Activated B cell treated with CpG ODN at 0.5 μM for 24 hours (primary cell): Measurements from ENCODE around the gene GFRA1. TPM values are rescaled to one million over a fixed set of nuclear protein-coding genes. Genes with fewer than 3 reads are reported as not detected.

Experiments
- ATAC-seq: fragments of 200-7000 bp; cut with Tn5 transposase; one replicate; pipeline ENCODE4 v1.10.0; 2021; ENCODE audit warnings: low read depth, mild to moderate bottlenecking, moderate library complexity
- CTCF ChIA-PET: fragments of 350-600 bp; sonication (Branson Sonifier 250); formaldehyde crosslinking; loops from one replicate; lab custom pipeline; 2021; ENCODE audit warnings: antibody characterized with exemption; lab: Charles Lee
- POLR2A ChIA-PET: fragments of 350-600 bp; sonication (Branson Sonifier 250); formaldehyde crosslinking; loops from one replicate; lab custom pipeline; 2021; ENCODE audit warnings: antibody characterized with exemption; lab: Charles Lee
- DNase-seq: peaks from one replicate; pipeline ENCODE4 v3.0.0; 2022
- H3K27ac Mint-ChIP-seq: one replicate; pipeline ENCODE4 v1.8.0; 2020; ENCODE audit warnings: mixed read lengths
- H3K27me3 Mint-ChIP-seq: one replicate; pipeline ENCODE4 v1.8.0; 2021; ENCODE audit warnings: mixed read lengths
- H3K36me3 Mint-ChIP-seq: one replicate; pipeline ENCODE4 v1.8.0; 2021; ENCODE audit warnings: low read depth, mixed read lengths
- H3K4me1 Mint-ChIP-seq: one replicate; pipeline ENCODE4 v1.8.0; 2021; ENCODE audit warnings: mixed read lengths
- H3K4me3 Mint-ChIP-seq: one replicate; pipeline ENCODE4 v1.8.0; 2020; ENCODE audit warnings: mild to moderate bottlenecking, mixed read lengths
- H3K9me3 Mint-ChIP-seq: one replicate; pipeline ENCODE4 v1.8.0; 2020; ENCODE audit warnings: mixed read lengths
- intact Hi-C: fragments of 100-400 bp; cut with micrococcal nuclease; formaldehyde crosslinking; loops from one replicate; pipeline ENCODE4 v1.15.1; 2024
- total RNA-seq: library from RNA; stranded (reverse); gene quantifications from 2 replicates; pipeline ENCODE4 v1.2.3, GENCODE V29; 2022
- TF ChIP-seq, protein P1 (sequence below): fragments of 200-600 bp; IDR thresholded peaks from one replicate; pipeline ENCODE4 v1.8.0; 2022; ENCODE audit warnings: antibody characterized with exemption, mild to moderate bottlenecking

The GFRA1 gene
- total RNA-seq, 1 donor from 2014 or later, result not detected

DNA sequence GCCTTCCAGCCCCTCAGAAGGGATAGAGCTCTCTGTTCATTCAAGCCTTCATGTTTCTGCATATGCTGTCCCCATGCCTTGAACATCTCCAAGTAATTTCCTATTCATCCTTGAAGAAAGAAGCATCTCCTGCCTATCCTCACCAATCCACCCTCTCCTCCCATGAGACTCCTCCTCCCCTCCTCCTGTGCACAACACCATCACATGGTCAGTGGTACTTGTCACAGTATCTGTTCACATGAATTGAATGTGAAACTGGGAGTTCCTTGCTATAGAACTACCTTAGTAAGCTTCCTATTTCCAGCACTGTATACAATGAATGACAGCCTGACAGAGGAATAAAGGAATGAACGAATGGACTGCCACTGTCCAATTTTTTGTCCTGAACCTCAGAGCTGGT lies 115.5 kb downstream of the GFRA1 start:
- Mint-ChIP-seq H3K9me3 (peaks cover 2% of the 10 kb centered on the region), H3K27me3 (no peaks in the 10 kb centered on the region), H3K27ac (no peak overlapping the region), H3K4me3 (no peak overlapping the region), H3K36me3 (no peaks in the 10 kb centered on the region), H3K4me1 (no peaks in the 10 kb centered on the region)
- POLR2A ChIA-PET, result no interaction called here
- intact Hi-C loops, result no loop called here
- DNase-seq, result no peak
- CTCF ChIA-PET, result no interaction called here
- TF ChIP-seq, protein P1, sequence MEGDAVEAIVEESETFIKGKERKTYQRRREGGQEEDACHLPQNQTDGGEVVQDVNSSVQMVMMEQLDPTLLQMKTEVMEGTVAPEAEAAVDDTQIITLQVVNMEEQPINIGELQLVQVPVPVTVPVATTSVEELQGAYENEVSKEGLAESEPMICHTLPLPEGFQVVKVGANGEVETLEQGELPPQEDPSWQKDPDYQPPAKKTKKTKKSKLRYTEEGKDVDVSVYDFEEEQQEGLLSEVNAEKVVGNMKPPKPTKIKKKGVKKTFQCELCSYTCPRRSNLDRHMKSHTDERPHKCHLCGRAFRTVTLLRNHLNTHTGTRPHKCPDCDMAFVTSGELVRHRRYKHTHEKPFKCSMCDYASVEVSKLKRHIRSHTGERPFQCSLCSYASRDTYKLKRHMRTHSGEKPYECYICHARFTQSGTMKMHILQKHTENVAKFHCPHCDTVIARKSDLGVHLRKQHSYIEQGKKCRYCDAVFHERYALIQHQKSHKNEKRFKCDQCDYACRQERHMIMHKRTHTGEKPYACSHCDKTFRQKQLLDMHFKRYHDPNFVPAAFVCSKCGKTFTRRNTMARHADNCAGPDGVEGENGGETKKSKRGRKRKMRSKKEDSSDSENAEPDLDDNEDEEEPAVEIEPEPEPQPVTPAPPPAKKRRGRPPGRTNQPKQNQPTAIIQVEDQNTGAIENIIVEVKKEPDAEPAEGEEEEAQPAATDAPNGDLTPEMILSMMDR, result no peak
- no peak for ATAC-seq

DNA sequence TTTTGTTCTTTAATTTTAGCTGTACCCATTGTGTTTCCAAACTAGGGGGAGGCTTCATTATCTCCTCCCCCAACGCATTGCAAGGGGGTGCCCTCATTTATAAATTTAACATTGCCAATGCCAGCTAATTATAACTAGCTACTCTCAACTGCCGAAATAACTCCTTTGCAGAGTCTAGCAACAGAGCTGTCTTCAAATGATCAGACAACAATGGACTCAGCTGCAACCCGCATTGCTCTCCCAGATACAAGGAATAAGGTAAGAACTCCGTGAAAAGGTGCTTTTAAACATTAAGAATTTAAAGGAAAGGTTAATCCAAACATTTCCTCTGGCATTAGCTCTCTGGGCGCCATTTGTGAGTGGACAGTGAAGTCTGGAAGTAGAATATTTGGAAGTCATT lies 116.2 kb downstream of the GFRA1 start:
- no peak overlapping the region for H3K27ac Mint-ChIP-seq
- TF ChIP-seq, protein P1, result no peak
- DNase-seq (no peak), ATAC-seq (no peak)
- H3K9me3 Mint-ChIP-seq, result no peaks in the 10 kb centered on the region
- ChIA-PET CTCF (no interaction called here), POLR2A (no interaction called here)
- no peaks in the 10 kb centered on the region for H3K4me1 Mint-ChIP-seq
- intact Hi-C loops, result no loop called here
- no peaks in the 10 kb centered on the region for H3K27me3 Mint-ChIP-seq
- H3K36me3 Mint-ChIP-seq, result no peaks in the 10 kb centered on the region
- H3K4me3 Mint-ChIP-seq, result no peak overlapping the region

DNA sequence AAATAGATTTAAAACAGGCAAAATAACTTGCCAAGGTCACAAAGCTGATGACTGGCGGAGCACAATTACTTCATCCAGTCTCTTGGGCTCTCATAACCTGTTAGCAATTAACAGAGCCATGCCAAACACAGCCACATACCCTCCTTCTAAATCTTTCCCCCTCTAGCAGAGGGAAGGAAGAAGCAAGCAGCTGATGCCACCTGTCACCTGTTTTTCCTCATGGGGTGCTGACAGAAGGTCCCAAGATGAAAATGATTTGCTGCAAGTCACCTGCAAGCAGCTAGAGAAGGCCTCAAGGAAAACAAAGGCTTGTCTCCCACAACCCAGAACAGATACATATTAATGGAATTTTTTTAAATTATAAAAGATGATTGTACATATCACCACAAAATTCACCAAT lies 117.8 kb downstream of the GFRA1 start:
- Mint-ChIP-seq H3K36me3 (no peaks in the 10 kb centered on the region), H3K4me3 (no peak overlapping the region), H3K27me3 (no peaks in the 10 kb centered on the region), H3K27ac (no peak overlapping the region), H3K9me3 (no peaks in the 10 kb centered on the region), H3K4me1 (no peaks in the 10 kb centered on the region)
- ChIA-PET CTCF (no interaction called here), POLR2A (no interaction called here)
- TF ChIP-seq, protein P1, result no peak
- no peak for DNase-seq
- intact Hi-C loops, result no loop called here
- no peak for ATAC-seq

DNA sequence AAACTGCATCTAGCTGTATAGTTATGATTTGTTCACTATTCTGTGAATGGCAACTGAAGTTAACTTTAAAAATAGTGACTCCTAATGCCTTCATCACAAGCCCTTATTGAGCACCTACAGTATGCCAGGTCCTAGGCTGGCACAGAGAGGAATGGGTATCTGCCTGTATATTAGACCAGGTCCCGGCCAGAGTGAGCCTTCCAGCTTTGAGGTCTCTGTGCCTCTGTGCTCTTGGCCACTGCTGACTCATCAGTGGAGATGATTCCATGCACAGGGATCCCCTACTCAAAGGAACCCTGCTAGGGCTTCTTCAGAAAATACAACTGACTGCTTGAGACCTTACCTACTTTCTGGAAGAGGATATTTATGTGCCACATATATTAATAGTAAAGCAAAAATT lies 118.4 kb downstream of the GFRA1 start:
- Mint-ChIP-seq H3K36me3 (no peaks in the 10 kb centered on the region), H3K4me3 (no peak overlapping the region), H3K4me1 (no peaks in the 10 kb centered on the region), H3K27me3 (no peaks in the 10 kb centered on the region), H3K9me3 (no peaks in the 10 kb centered on the region), H3K27ac (no peak overlapping the region)
- CTCF ChIA-PET, result no interaction called here
- DNase-seq, result no peak
- TF ChIP-seq, protein P1, result no peak
- intact Hi-C loops, result no loop called here
- POLR2A ChIA-PET, result no interaction called here
- no peak for ATAC-seq

DNA sequence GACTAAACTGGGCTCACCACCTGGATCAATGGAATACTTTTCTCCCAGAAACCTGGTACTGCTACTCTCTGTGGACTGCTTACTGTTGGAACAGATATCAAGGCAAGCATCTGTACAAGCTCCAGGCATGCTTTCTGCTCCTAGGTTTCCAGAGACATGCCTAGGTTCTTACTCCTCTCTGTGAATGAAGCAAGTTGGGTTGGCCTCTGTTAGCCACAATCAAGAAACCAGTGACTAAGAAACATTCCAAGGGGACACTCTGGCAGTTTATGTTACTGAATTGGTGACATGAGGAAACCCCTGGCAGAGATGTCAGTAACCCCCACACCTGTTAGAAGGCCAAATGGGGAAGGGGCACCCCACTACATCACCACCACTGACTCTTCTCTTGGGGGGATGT lies 121.9 kb downstream of the GFRA1 start:
- CTCF ChIA-PET, result no interaction called here
- H3K27me3 Mint-ChIP-seq, result no peaks in the 10 kb centered on the region
- no peak for DNase-seq
- no peak overlapping the region for H3K27ac Mint-ChIP-seq
- no peak overlapping the region for H3K4me3 Mint-ChIP-seq
- ATAC-seq, result no peak
- H3K9me3 Mint-ChIP-seq, result no peaks in the 10 kb centered on the region
- H3K4me1 Mint-ChIP-seq, result no peaks in the 10 kb centered on the region
- TF ChIP-seq, protein P1, result no peak
- intact Hi-C loops, result no loop called here
- no peaks in the 10 kb centered on the region for H3K36me3 Mint-ChIP-seq
- POLR2A ChIA-PET, result no interaction called here
